Measurements from ENCODE around the gene SLC48A1. TPM values are rescaled to one million over a fixed set of nuclear protein-coding genes. Genes with fewer than 3 reads are reported as not detected.

Gene SLC48A1
- 41.3 TPM for total RNA-seq

DNA sequence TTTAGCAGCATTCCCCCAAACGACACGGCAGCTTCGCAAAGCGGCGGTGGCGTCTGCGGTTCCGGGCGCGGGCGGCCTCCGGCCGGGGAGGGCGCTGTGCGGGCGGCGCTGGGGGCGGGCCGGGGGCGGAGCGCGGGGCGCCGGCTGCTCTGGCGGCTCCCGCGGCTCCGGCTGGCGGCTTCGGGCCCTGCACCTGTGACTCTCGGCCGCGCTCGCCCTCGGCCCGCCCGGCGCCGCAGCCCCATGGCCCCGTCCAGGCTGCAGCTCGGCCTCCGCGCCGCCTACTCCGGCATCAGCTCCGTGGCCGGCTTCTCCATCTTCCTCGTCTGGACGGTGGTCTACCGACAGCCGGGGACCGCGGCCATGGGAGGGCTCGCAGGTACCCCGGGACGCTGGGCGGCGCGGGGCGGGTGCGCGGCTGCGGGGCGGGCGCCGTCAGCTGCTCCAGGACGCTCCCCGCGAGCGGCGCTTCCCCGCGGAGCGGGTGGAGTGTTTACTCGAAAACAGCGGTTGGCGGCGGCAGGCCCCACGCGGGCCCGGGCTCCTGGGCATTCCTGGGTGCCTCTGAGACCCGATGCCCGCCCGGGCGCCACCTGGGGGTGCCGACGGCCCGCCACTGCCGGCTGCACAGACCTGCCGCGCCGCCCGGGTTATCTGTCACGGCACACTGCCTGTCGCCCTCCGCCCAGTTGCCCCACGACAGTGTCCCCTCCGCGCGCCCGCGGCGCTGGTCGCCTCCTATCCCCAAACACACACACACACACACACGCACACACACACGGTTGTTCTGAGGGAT, at the start of gene SLC48A1:
Gene SLC48A1 (plus strand): TSS at position 177 of the 796 bp plus-strand sequence. CDS start 67 bp downstream, at position 244.
- no peak for DNase-seq (ENCODE audit: low spot score)

DNA sequence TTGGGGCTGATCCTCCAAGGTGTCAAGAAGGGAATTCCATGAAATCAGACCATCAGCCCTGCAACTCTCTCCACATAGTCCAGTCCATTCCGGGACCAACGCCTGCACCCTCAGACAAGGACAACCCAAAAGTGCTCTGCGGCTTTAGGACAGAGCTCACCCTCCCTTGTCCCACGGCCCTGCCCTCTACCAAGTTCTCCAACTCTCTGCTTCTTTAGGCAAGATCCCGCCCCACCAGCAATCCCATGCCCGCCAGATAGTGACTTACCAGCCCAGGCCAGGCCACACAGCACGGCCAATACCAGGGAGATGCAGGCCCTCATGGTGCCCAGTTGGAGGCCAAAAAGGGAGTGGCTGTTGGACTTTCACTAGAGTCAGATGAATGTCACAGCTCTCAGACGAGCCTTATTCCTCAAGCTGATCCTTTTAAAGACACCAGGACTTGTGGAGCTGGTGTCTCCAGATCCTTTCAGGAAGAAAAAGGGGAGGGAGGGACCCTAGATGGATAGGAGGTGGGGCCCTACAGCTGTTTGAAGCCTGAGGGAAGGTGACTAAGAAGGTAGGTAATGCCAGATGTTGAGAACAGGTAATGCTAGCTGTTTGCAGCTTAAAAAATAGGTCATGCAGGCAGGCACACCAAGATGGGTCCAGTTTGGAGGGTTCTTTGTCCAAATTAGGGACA, 47.8 kb upstream of the SLC48A1 start, which contains the start of gene ENDOU:
Gene ENDOU (minus strand): TSS at position 400 of the 682 bp plus-strand sequence. CDS start 77 bp downstream, at position 323.
- DNase-seq (ENCODE audit: low spot score) = no peak

DNA sequence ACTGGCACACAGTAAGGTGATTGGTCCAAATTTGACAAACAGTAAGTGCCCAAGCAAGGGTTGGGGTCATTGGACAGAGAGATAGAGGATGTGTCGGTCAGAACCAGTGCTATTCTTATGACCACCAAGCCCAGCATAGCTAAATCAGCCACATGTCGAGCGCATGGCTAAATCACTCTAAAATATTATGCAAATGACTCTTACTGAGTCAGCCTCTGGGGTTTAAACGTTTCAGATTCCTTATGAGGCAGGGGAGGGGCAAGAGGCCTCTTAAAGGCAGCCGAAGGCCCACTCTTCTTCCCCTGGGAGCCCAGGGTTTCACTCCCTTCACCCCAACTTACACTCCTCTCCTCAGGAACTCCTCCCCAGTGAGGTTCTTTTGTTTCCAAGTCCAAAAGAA, 47.1 kb upstream of the SLC48A1 start:
- no peak for DNase-seq (ENCODE audit: low spot score)

DNA sequence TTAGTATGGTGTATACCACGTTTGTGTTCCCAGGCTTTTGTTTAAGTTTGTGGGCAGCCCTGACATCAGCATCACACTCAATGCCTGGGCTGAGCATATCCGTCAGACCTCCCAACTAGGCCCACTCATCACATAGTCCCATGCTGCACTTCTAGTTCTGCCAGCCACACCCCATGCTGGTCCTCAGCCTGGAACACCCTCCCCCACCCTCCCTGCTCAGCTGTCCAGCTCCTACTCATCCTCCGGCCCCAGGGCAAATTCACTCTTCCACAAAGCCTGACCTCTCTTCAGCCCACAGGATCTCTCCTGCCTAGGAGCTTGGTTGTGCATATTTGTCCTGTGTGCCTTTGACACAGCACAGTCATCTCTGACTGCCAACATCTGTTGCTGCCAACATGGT, 43.8 kb upstream of the SLC48A1 start:
- DNase-seq (ENCODE audit: low spot score) = no peak

DNA sequence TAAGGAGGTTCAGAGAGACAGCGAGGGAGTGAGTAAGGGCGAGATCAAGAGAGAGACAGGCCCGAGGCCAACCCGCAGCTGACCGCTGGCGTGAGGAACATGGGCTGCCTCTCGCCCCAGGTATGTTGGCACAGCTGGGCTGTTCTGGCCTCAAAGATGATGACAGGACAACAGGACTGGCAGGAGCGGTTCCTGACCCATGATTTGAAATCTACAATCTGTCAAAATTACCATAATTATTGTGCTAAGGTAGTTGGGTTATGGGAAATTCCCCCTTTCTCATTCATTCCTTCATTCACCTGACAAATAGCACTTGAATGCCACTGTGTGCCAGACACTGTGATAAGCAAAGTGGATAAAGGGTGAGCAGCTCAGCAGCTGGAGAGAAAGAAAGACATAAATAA, 42.7 kb upstream of the SLC48A1 start:
- no peak for DNase-seq (ENCODE audit: low spot score)

DNA sequence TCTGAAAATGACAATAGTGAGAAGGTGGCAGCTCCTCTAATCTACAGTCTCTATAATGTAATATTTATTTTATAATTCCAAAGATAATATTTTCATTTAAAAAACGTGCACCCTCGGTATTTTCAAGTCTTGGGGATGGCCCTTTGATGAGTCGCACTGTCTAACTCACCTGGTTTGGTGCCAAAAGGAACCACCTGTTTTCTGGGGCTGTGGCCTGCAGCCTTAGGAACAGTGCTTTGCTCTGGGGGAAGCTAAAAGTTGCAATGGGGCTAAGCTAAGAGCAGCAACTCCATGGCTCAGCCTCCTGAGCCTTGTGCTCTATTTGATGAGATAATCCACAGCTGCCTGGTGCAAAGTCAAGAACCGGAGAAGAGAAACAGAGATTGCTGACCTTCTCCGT, 41.3 kb upstream of the SLC48A1 start:
- no peak for DNase-seq (ENCODE audit: low spot score)

DNA sequence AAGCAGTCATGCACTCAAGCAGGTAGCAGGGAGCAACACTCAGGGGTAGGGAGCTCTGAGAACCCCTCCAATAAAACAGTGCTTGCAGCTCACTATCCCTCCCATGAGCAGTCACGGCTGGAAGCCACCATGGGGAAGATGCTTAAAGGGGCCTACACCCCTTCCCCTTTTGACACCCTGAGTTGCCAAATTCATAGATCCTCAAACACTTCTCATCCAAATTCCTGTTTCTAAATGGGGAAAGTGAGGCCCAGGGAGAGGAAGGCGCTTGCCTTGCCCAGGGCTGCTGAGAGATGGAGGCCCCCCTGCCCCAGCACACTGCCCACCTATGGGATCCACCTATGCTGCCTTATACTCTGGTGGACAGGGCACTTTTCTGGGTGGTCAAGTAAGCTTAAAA, 40.5 kb upstream of the SLC48A1 start:
- DNase-seq (ENCODE audit: low spot score) = no peak

DNA sequence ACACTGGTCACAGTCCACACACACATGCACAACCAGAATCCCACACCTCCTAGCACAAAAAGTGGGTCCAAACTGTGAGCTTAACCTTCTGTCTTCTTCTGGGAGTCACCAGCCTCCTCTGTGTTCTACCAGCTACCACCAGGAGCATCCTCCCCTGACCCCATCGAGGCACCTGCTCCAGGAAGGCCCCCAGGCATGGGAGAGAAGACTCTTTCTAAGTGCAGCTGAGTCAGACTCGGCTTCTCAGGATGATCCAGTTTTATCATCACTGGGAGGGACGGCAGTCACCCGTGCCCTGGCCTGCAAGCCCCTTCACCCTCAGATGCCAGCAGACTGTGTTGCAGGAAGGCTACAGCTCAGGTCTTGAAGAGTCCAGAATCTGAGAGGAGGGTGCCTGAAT, 39.9 kb upstream of the SLC48A1 start:
- no peak for DNase-seq (ENCODE audit: low spot score)

DNA sequence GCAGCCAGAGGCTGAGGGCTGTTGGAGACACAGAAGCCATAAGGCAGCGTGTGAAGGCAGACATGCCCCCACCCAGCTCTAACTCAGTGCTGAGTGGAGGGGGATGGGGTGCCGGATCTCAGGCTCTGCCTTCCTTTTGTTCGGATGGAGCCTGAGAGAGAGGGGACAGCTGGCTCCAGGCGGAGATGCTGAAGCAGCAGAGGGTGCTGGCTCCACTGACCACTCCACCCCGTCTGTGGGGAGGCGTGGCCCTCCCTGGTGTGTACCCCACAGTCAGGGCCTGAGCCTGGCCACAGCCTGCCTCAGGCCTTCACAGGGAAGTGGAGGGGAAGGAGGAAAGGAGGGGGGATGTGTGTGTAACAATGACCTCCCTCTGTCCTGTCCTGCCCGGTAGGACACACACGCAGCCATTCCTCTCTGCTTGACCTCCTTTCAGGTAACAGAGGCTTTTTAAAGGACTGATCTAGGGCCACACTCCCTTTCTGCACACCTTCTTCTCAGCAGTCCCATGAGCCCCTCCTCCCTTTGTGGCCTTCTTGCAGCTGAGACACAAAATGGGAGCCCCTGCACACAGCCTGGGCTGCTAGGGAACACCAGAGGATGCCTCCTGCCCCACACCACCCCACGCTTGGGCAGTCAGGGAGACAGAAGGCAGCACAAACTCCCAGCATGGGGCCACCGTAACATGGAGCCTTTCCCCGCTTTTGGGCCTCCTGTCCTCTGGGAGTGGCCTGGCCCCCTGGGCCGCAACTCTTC, 38.1 kb upstream of the SLC48A1 start:
- DNase-seq (ENCODE audit: low spot score) = no peak

DNA sequence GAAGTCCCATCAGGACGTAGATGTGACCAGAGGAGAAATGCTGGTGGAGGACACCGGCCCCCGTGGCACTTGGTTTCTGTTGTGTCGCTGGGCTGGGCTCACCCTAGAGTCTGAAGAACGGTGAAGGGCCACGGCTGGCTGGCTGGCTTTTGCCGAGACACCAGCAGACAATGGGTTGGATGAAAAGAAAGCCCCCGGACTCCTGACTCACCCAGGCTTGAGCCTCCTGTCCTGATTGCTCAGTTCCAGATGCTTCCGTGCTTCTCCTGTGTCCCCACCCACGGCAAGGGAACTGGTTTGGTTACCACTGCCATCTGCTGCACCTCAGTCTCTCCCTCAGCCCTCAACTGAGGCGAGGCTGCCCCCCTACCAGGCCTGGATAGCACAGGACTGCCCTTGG, 37.4 kb upstream of the SLC48A1 start:
- no peak for DNase-seq (ENCODE audit: low spot score)

DNA sequence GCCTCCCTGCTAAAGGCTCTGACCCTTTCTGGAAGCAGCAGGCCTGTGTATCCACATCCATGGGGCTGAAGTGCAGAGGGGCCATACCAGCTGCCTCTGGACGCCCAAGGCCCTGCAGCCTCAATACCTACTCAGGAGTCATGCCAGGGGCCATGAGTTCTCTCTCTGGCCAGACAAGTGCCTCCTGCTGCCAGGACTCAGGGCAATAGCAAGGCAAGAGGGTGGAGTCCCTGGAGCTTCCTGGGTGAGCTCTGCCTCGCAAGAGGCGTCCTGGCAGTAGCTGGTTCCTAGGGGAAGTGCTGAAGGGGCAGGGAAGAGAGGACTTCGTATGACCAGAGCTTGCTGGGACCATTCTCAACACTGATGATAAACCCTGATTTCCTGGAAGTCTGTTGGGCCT, 36.8 kb upstream of the SLC48A1 start:
- DNase-seq (ENCODE audit: low spot score) = no peak

DNA sequence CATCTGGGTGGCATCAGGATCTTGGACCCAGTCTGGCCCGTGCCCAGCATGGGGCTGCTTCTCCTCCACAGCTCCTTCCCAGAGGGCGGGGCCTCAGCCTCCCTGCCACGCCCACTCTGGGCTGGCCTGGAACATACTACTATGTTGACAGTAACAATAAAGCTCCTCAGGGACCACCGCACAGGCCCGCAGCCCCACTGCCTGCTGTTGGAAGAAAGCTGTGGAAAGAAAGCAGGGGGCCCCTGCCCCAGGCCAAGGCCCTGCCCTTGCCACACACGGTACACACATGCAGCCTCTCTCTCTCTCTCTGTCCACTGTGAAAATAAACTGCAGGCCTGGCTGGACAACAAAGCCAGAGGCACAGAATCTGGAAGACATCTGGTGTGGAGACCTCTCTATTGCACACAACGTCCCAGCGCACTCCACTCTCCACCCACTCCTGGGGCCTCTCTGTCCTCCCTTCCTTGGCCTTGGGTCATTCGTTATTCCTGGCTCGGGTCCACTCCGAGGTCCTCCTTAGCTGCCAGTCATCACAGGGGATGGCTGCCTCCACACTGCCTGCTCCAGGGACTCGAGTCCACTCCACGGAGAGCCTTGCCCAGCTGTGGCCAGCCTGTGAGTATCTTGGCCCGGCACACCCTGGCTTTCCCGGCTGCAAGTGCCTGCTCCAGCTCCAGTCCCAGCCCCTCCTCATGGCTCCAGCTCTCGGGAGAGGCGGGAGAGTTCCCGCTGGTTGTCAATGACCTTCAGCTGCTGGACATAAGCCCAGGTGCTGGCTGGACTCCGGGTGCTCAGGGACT, 36.0 kb upstream of the SLC48A1 start:
- DNase-seq (ENCODE audit: low spot score) = peak; percentile 91

DNA sequence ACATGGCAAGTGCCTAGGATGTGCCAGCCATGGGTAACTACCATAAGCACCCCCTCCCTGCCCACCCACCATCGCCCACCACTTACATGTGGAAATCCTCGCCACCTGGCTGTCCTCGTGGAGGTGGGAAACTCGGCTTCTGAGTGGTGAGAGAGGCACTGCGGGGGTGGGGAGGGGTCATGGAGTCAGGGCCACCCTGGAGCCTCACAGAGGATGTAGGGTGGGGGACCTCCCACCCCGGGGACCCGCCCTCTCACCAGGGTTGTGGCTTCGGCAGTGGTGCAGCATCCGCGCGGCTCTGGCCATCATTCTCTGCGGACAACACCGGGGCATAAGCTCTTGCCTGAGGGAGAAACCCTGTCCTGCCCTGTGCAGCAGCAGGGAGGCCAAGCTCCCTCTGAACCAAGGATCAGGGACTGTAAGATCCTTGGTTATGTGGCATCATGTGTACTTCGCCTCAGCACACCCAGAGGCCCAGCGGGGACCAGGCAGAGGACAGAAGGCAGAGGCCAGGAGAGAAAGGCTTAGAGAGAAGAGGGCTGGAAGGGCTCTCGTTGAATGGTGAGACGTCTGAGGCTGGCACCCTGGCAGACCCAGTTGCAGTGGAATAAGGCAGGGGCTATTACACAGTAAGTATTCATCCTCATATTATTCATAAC, 35.0 kb upstream of the SLC48A1 start:
- no peak for DNase-seq (ENCODE audit: low spot score)

DNA sequence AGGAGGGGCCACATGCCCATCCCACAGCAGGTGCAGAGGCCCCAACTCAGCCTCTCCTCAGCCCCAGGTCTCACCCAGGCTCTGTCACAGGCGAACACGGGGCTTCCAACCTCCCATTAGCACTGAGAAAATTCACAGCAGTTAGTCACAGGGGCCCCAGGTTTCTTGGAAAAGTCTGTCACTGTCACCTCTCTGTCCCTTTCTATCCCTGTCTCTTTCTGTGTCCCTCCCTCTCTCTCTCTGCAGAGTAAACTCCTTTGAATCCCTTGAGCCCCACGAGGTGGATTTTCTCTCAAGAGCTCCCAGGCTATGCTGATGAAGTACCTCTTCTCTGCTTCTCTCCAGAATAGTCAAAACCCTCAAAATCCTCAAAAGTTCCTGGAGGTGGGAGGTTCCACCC, 33.7 kb upstream of the SLC48A1 start:
- no peak for DNase-seq (ENCODE audit: low spot score)

DNA sequence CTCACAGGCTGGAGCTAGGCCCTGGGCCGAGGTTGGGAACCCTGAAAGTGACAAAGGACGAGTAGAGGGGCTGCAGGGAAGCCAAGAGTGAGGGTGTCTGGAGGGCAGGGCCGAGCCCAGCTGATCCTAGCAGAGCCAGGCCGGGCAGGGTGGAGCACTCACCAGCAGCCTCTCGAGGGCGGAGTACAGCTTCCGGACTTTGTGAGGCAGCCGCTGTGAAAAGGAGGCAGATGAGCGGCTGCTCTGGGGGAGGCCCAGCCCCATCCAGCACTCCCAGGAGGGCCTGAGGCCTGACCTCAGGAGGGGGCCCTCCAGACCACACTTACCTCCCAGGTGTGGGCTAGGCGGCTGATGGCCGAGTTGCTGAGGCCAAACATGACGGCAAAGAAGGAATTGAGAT, 33.1 kb upstream of the SLC48A1 start:
- no peak for DNase-seq (ENCODE audit: low spot score)

DNA sequence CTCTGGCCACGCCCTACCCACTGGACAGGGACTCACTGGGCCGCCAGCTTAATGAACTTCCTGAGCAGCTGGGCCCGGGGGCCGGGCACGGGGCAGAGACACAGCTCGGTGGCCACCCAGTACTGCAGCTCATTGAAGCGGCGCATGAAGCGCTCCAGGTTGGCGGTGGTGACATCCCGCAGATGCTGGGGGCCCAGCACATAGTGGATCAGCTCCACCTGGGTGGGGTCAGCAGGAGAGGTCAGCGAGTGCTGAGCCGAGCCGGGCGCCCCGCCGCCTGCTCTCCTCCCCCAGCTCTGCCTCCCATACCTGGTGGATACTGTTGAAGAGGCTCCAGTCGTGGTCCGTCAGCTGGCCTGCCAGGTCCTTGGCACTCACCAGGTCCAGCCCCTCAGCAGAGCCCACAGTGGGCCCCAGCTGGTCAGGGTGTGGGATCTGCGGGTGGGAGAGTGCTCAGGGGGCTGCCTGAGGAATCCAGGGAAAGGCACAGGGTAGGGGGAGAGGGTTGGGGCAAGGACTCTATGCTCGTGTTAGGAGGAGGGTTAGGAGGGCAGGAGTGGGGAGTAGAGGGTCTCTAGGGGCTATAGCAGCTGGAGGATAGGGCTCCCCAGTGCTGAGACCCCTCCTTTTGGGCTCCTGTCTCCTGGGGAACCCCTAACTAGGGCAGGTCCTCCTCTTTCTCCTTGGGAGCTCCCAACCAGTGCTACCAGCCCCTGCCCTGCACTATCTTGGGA, 32.3 kb upstream of the SLC48A1 start:
- no peak for DNase-seq (ENCODE audit: low spot score)

DNA sequence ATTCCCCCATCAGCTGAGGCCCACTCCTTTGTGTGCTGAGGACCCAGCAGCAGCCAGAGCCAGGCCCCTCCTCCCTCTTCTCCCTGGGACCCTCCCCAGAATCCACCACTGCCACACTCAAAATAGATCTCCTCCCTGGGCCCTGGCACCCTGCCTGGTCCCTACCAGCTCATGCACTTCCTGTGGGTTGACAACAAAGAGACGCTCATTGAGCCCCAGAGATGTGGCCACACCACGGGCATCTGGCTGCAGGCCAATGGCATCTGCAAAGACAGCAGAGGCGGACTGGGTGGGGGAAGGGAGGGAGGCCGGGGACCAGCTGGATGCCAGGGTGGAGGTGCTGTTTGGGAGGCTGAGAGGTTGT, 31.7 kb upstream of the SLC48A1 start:
- no peak for DNase-seq (ENCODE audit: low spot score)

DNA sequence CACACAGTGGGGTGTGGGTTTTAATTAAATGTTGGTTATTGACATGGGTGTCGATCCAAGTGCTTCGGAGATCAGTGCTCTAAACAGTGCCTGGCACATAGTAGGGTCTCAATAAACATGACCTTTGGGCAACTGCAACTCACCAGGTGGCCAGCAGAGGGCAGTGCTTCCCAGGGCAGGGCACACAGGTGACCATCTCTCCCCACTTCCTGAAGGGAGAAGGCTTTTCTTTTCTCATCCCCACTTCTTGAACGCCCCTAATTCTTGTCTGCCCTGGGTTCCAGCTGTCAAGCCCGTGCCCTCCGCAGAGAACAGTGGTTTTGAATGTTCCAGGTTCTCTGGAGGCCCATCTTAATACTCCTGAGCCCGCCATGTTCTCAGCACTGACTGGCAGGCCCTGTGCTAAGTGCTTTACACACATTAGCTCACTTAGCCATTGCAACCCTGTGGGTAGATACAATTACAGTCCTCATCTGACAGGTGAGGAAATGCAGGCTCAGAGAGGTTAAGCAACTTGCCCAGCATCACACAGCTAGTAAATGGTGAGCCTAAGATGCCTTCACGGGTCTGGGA, 30.7 kb upstream of the SLC48A1 start:
- no peak for DNase-seq (ENCODE audit: low spot score)

DNA sequence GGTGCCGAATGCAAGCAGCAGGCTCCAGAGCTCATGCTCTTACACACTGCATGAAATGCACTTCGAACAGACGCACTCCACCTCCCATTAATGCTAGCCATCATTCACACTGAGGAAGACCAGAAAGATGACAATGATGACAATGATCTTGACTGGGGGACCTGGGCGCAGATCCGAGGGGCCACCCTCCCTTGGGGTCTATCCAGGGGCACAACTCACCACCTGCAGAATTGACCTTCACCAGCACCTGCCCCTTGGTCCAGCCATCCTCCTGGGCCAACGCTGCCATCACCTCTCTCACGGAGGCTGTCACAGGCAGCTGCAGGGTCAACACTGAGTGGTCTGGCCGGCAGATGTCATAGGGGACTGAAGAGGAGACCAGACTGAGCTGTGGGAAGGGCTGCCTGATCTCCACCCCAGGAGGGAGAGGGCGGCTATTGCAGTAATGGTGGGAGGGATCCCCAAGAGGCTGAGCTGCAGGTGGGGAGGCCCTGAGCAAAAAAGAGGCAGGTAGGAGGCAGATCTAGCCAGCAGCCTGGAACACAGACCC, 29.7 kb upstream of the SLC48A1 start:
- no peak for DNase-seq (ENCODE audit: low spot score)
